Ishikawa (cell line): ENCODE measurements around the gene MRPS15.

ENCODE experiments used
- CEBPB ChIP-seq: IDR thresholded peaks from 2 replicates; pipeline ENCODE4 v1.6.1; 2012
- CREB1 ChIP-seq: IDR thresholded peaks from 2 replicates; pipeline ENCODE4 v1.6.1; 2012; ENCODE audit warnings: low read depth
- EGR1 ChIP-seq: IDR thresholded peaks from 2 replicates; pipeline ENCODE4 v1.6.1; 2012
- EP300 ChIP-seq: IDR thresholded peaks from 2 replicates; pipeline ENCODE4 v1.6.1; 2012; ENCODE audit warnings: borderline replicate concordance
- FOXM1 ChIP-seq: IDR thresholded peaks from 2 replicates; pipeline ENCODE4 v1.6.1; 2012; ENCODE audit warnings: low read depth, borderline replicate concordance
- MAX ChIP-seq: IDR thresholded peaks from 2 replicates; pipeline ENCODE4 v1.6.1; 2012
- NFIC ChIP-seq: IDR thresholded peaks from 2 replicates; pipeline ENCODE4 v1.6.1; 2012
- RAD21 ChIP-seq: IDR thresholded peaks from 2 replicates; pipeline ENCODE4 v1.6.1; 2012; ENCODE audit warnings: low read depth
- TAF1 ChIP-seq: IDR thresholded peaks from 2 replicates; pipeline ENCODE4 v1.6.1; 2012; ENCODE audit warnings: low read depth, mild to moderate bottlenecking
- TCF12 ChIP-seq: IDR thresholded peaks from 2 replicates; pipeline ENCODE4 v1.6.1; 2012; ENCODE audit warnings: low read depth
- TEAD4 ChIP-seq: IDR thresholded peaks from 2 replicates; pipeline ENCODE4 v1.6.1; 2012
- USF1 ChIP-seq: IDR thresholded peaks from 2 replicates; pipeline ENCODE4 v1.6.1; 2012
- YY1 ChIP-seq: IDR thresholded peaks from 2 replicates; pipeline ENCODE4 v1.6.1; 2012; ENCODE audit warnings: low read depth
- ZBTB7A ChIP-seq: IDR thresholded peaks from 2 replicates; pipeline ENCODE4 v1.6.1; 2012; ENCODE audit warnings: low read depth
- TF ChIP-seq, protein P1 (sequence below): IDR thresholded peaks from 2 replicates; pipeline ENCODE4 v1.6.1; 2012; ENCODE audit warnings: low read depth, mild to moderate bottlenecking

The MRPS15 gene

DNA sequence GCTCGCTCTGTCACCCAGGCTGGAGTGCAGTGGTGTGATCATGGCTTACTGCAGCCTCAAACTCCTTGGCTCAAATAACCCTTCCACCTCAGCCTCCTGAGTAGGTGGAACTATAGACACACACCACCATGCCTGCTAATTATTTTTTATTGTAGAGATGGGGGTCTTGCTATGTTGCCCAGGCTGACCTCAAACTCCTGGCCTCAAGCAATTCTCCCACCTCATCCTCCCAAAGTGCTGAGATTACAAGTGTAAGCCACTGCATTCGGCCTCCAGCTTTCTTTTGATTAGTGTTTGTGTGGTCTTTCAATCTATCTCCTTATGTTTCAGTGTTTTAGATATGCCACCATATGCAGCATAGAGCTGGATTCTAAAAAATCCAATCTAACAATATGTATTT lies 38.4 kb upstream of the MRPS15 start:
- TF ChIP-seq NFIC, result no peak

DNA sequence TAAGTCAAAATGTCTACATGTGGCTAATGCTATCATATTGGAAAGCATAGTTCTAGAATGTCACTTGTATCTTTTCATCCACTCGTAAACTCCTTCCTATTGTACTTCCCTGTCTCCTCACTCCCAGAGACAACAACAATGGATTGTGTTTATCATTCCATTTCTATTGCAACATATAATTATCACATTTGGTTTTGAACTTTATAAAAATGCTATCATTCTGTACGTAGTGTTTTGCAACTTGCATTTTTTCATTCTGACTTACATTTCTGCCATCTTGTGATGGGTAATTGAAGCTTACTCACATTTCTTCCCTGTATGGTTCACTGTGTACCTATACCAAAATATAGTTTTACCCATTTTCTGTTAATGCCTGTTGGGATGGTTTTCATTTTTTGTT lies 33.0 kb upstream of the MRPS15 start:
- TF ChIP-seq NFIC (no peak), EP300 (no peak), CREB1 (no peak), MAX (no peak), TCF12 (no peak), CEBPB (no peak), TEAD4 (no peak), TAF1 (no peak)

- TF ChIP-seq TEAD4, result no peak
- TF ChIP-seq TCF12, result no peak
- no peak for TF ChIP-seq EP300
- TF ChIP-seq YY1, result no peak
- TF ChIP-seq RAD21, result no peak
Observed at GRCh38 chr1:36494971-36495370, 30.8 kb upstream of the MRPS15 start.

DNA sequence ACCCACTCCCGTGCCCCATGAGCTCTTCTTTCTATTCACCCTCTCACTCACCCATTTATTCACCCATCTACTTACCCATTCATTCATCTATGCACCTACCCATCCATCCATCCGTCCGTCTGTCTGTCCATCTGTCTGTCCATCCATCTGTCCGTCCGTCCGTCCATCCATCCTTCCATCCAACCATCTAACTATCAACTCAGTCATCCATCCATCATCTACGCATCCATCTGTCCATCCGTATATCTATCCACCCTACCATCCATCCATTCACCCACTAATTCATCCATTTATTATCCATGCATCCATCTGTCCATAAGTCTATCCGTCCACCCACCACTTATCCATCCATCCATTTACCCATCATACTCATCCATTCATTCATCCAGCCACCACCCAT lies 29.3 kb upstream of the MRPS15 start:
- TF ChIP-seq YY1 (no peak), ZBTB7A (no peak)

GRCh38 chr1:36492491-36492890 lies 28.3 kb upstream of the MRPS15 start:
- no peak for TF ChIP-seq USF1
- no peak for TF ChIP-seq CEBPB
- TF ChIP-seq EGR1, result no peak
- no peak for TF ChIP-seq TEAD4
- no peak for TF ChIP-seq EP300
- no peak for TF ChIP-seq TCF12
- TF ChIP-seq RAD21, result no peak
- TF ChIP-seq, protein P1, sequence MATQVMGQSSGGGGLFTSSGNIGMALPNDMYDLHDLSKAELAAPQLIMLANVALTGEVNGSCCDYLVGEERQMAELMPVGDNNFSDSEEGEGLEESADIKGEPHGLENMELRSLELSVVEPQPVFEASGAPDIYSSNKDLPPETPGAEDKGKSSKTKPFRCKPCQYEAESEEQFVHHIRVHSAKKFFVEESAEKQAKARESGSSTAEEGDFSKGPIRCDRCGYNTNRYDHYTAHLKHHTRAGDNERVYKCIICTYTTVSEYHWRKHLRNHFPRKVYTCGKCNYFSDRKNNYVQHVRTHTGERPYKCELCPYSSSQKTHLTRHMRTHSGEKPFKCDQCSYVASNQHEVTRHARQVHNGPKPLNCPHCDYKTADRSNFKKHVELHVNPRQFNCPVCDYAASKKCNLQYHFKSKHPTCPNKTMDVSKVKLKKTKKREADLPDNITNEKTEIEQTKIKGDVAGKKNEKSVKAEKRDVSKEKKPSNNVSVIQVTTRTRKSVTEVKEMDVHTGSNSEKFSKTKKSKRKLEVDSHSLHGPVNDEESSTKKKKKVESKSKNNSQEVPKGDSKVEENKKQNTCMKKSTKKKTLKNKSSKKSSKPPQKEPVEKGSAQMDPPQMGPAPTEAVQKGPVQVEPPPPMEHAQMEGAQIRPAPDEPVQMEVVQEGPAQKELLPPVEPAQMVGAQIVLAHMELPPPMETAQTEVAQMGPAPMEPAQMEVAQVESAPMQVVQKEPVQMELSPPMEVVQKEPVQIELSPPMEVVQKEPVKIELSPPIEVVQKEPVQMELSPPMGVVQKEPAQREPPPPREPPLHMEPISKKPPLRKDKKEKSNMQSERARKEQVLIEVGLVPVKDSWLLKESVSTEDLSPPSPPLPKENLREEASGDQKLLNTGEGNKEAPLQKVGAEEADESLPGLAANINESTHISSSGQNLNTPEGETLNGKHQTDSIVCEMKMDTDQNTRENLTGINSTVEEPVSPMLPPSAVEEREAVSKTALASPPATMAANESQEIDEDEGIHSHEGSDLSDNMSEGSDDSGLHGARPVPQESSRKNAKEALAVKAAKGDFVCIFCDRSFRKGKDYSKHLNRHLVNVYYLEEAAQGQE, result no peak

- no peak for TF ChIP-seq TCF12
- TF ChIP-seq TAF1, result no peak
- no peak for TF ChIP-seq FOXM1
- no peak for TF ChIP-seq EGR1
- no peak for TF ChIP-seq EP300
- no peak for TF ChIP-seq YY1
- TF ChIP-seq TEAD4, result no peak
- TF ChIP-seq CREB1, result no peak
- TF ChIP-seq USF1, result no peak
- TF ChIP-seq CEBPB, result no peak
- no peak for TF ChIP-seq RAD21
- no peak for TF ChIP-seq MAX
- TF ChIP-seq, protein P1, result no peak
- no peak for TF ChIP-seq ZBTB7A
- no peak for TF ChIP-seq NFIC
Observed at GRCh38 chr1:36487906-36488305, 23.7 kb upstream of the MRPS15 start.

DNA sequence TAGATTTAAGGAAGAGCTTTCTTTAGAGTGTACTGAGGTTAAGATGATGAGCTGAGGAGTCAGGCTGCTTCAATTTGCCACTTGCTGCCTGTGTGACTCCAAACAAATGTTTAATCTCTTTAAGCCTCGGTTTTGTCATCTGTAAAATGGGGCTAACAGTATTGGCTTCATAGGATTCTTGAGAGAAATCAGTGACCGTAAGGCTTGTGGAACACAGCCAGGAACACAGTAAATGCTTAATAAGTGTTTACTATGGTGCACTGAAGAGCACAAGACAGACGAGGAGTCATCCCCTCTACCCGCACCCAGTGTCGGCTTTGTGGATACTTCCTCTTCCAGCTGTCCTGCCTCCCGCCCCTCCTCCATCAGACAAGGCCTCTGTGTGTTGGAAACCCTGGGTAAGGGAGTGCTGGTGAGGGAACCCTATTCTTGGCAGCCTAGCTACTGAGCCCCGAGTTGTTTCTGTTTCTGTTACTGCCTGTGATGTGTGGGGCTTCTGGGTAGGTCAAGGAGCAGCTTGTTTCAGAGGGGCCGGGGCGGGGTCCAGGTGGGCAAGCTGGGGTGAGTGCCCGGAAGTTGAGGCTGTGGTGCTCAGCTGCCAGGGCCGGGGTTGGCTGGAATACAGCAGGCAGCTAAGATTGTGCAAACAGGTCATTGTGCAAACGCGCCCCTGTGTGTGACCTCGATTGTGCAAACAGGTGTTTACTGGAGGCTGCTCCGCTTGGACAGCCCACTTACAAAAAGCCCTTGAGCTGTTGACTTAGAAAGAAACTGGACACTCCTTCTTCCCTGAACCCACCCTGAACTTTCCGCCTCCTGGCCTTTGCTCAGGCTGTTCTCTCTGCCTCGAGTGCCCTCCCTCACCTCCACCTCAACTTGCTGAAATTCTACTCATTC lies 22.5 kb upstream of the MRPS15 start:
- TF ChIP-seq CREB1 (no peak), TAF1 (no peak), MAX (no peak), RAD21 (no peak), EP300 (no peak), EGR1 (no peak), USF1 (no peak), TEAD4 (no peak), ZBTB7A (no peak)
- TF ChIP-seq, protein P1, result no peak
